Measurements from ENCODE around the gene YIPF6.
A peak's percentile ranks its signal among the peaks of the same experiment; 100 is the strongest.
"Not testable (repeated sequence)": the region's sequence is repeated elsewhere in the genome, so short reads cannot be mapped to it uniquely, and the experiment has no call there.

Gene YIPF6, protein sequence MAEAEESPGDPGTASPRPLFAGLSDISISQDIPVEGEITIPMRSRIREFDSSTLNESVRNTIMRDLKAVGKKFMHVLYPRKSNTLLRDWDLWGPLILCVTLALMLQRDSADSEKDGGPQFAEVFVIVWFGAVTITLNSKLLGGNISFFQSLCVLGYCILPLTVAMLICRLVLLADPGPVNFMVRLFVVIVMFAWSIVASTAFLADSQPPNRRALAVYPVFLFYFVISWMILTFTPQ

DNA sequence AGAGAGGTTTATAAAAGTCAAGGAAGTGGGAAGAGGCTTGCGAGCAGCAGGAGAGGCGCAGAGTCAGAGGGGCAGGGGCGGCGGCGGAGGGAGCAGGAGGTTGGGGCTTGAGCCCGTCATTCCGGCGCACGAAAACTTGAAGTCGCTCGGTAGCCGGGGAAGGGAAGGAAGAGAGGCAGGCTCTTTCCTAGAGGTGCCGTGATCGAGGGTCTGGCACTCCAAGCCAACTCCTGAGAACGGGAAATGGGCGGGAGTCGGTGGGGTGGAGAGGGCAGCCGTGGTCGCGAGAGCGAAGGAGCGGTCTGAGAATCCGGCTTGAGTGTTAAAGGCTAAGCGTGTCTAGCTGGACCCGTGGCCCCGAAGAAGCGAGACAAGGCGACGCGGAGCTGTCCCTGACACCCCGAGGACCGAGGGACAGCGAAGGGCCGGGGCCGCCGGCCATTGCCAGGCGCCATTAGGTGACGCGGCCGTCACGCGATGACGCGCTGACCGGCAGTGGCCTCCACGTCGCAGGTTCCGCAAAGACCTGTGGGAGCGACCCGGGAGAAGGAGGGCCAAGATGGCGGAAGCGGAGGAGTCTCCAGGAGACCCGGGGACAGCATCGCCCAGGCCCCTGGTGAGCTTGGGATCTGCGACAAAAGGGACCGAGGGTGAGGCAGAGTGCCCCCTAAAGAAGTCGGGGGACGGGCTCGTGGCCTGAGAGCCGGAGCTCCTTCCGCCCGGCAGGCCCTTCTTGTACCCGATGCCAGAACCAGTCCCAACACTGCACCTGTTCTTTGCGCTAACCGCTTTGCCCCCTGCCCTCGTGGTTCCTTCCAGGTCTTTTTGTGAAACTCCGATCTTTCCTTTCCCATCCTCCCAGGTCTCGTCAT is at the start of gene YIPF6:
Gene YIPF6 (plus strand): TSS at position 544 of the 872 bp plus-strand sequence. CDS start 16 bp downstream, at position 560.
- peak; percentile 38 for DNase-seq

DNA sequence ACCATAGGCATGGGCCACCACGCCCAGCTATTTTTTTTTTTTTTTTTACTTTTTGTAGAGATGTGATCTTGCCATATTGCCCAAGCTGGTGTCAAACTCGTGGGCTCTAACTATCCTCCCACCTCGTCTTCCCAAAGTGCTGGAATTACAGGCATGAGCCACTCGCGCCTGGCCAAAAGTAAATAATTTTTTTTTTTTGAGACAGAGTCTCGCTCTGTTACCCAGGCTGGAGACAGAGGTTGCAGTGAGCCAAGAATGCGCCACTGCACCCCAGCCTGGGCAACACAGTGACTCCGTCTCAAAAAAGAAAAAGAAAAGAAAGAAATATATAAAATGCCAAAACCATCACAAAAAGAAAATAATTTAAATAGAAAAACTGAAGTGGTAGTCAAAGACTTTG is 47.1 kb upstream of the YIPF6 start:
- DNase-seq, result no peak

GRCh38 chrX:68454476-68455150 is 44.2 kb upstream of the YIPF6 start:
- no peak for DNase-seq

DNA sequence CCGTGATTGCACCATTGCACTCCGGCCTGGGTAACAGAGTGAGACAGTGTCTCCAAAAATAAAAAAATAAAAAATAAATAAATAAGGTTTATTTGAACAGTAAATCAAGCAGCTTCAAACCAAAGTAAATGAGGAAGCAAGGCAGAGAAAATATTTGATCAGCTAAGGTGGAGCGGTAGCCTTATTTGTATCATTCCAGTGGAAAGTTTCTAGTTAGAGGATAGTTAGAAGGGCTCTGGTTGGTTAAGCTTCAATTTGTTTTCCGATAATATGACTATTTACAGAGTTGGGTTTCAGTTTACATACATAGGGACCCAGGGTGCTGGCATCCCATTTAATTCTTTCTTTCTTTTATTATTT is 43.7 kb upstream of the YIPF6 start:
- no peak for DNase-seq

GRCh38 chrX:68461093-68461492 is 37.8 kb upstream of the YIPF6 start:
- DNase-seq, result no peak

GRCh38 chrX:68461576-68461975 is 37.3 kb upstream of the YIPF6 start:
- no peak for DNase-seq

DNA sequence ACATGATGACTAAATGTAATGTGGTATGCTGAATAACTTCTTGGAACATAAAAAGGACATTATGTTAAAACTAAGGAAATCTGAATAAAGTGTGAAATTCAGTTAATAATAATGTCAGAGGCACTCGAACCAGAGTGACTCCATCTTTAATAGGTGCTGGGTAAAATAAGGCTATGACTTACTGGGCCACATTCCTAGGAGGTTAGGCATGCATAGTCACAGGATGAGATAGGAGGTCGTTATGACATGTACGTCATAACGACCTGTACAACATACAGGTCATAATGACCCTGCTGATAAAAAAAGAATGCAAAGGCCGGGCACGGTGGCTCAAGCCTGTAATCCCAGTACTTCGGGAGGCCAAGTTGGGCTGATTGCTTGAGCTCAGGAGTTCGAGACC is 36.7 kb upstream of the YIPF6 start:
- no peak for DNase-seq

- DNase-seq, result no peak
These were observed 36.2 kb upstream of the YIPF6 start for GRCh38 chrX:68462653-68463052.

GRCh38 chrX:68463880-68464279 is 35.0 kb upstream of the YIPF6 start:
- no peak for DNase-seq

- DNase-seq, result no peak
These were observed 34.1 kb upstream of the YIPF6 start for GRCh38 chrX:68464796-68465195.

DNA sequence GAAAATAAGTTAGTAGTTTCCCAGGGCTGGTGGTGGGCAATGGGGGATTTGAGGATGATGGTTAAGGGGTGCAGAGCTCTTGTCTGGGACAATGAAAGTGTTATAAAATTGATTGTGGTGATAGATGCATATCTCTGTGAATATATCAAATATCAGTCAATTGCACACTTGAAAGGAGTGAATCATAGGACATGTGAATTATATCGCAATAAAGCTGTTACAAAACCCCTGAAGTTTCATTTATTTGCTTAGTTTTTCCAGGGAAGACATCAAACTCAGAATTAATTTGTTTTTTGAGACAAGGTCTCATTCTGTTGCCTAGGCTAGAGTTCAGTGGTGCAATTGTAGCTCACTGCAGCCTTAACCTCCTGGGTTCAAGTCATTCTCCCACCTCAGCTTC is 17.9 kb upstream of the YIPF6 start:
- DNase-seq, result no peak

GRCh38 chrX:68486198-68486597 is 12.7 kb upstream of the YIPF6 start:
- DNase-seq, result not testable (repeated sequence)

DNA sequence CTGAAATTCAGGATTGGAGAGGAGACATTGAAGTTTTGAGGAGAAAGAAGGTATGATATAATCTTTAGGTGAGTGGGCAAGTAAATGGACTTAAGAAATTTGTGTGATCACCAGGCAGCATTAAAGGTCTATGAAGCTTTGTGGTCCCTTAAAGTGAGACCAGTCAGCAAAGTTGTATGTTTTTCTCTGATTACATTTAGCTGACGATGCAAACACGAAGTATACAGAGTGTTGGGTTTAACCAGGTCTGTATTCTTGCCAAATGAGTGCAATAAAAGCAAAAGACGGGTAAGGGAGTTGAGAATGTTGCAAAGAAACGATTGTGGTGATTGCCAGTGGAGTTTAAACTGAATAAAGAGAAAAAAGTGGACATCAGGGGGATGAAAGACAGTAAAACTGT is 11.6 kb upstream of the YIPF6 start:
- no peak for DNase-seq

GRCh38 chrX:68487924-68488323 is 10.9 kb upstream of the YIPF6 start:
- DNase-seq, result no peak

DNA sequence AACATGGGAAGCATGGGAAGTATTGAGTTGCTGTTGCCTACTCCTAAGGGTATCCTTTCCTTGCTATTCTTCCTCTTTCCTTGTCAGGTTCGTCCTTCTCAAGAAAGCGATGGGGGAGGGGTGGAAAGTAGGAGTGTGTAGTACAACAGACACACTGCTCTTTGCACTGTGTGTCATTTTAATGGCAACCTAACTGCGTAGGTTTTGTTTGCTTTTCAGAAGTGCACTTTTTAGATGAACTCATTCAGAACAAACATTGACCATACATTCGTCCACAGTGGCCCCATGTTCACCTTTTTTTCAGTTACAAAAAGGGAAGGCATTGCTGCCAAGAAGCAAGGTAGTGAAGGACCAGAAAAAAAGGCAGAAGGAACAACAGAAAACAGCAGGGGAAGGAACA is 10.2 kb upstream of the YIPF6 start:
- no peak for DNase-seq

- no peak for DNase-seq
These were observed 8.2 kb upstream of the YIPF6 start for GRCh38 chrX:68490644-68491043.

DNA sequence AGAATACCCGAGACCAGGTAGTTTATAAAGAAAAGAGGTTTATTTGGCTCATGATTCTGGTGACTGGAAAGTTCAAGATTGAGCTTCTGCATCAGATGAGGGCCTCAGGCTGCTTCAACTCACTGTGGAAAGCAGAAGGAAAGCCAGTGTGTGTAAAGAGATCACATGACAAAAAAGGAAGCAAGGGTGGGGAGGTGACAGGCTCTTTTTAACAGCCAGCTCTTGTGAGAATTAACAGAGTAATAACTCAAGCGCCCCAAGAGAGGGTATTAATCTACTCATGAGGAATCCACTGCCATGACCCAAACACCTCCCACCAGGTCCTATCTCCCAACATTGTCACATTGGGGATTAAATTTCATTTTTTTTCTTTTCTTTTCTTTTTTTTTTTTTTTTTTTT is 6.3 kb upstream of the YIPF6 start:
- no peak for DNase-seq

- DNase-seq, result not testable (repeated sequence)
These were observed 5.1 kb upstream of the YIPF6 start for GRCh38 chrX:68493776-68494175.

GRCh38 chrX:68498044-68498507 is 775 bp upstream of the YIPF6 start:
- DNase-seq, result no peak

GRCh38 chrX:68499543-68500504 is 973 bp downstream of the YIPF6 start:
- DNase-seq, result no peak

DNA sequence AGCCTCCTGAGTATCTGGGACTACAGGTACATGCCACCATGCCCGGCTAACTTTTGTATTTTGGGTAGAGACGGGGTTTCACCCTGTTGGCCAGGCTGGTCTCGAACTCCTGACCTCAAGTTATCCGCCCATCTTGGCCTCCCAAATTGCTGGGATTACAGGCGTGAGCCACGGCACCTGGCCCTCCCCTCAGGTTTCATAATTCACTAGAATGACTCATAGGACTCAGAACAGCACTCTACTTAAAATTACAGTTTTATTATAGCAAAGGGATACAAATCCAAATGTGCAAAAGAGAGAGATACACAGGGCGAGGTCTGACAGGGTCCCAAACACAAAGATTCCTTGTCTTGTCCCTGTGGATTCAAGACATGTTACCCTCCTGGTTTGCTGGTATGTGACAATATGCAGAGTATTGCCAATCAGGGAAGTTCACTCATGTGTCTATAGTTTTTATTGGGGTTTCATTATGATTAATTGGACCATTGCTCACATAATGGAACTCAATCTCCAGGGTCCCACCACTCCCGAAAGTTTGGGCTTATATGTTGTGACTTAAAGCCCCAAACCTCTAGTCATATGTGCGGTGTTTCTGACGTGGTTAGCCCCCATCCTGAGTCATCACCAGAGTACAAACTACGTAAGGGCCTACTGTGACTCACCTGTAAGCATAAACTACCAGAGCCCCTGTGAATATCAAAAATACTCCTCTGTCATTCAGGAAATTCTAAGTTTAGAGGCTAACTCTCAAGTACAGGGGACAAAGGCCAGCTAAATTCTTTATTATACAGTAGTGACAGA is 5.2 kb downstream of the YIPF6 start:
- no peak for DNase-seq

DNA sequence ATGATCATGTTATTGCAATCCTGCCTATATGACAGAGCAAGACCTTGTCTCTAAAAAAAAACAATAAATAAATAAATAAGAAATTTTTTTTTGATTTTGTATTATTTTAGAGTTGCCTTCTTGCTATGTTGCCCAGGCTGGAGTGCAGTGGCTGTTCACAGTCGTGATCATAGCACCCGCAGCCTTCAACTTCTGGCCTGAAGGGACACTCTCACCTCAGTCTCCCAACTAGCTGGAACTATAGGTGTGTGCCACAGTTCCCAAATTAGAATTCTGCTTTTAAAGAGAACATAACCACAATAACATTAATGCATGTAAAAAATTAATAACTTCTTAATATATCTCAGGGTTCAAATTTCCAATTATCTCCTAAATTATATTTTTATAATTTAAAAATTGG is 7.8 kb downstream of the YIPF6 start:
- DNase-seq, result no peak
